ENCODE data around the gene FEZ2. TPM values are rescaled to one million over a fixed set of nuclear protein-coding genes. Genes with fewer than 3 reads are reported as not detected.

FEZ2 gene
- 36.0 to 48.7 TPM (median 42.3 TPM) in 5 replicates for total RNA-seq (2022; extraction: Qiagen RNA extraction)

GRCh38 chr2:36597532-36598377 is at the start of gene FEZ2:
FEZ2 (minus strand) TSS chr2:36598168; CDS start chr2:36598142, 26 bp downstream.

Other genes starting within 250 kb of the FEZ2 start
- 116 to 177 TPM (median 160 TPM) in 5 replicates for gene CRIM1, start 242.4 kb downstream of the FEZ2 start, total RNA-seq (2022; extraction: Qiagen RNA extraction)
- not detected in 5 replicates for gene VIT, start 98.5 kb upstream of the FEZ2 start, total RNA-seq (2022; extraction: Qiagen RNA extraction)